Measurements from ENCODE around the gene CFAP298.
"Not testable (repeated sequence)": the region's sequence is repeated elsewhere in the genome, so short reads cannot be mapped to it uniquely, and the experiment has no call there.

The CFAP298 gene

DNA sequence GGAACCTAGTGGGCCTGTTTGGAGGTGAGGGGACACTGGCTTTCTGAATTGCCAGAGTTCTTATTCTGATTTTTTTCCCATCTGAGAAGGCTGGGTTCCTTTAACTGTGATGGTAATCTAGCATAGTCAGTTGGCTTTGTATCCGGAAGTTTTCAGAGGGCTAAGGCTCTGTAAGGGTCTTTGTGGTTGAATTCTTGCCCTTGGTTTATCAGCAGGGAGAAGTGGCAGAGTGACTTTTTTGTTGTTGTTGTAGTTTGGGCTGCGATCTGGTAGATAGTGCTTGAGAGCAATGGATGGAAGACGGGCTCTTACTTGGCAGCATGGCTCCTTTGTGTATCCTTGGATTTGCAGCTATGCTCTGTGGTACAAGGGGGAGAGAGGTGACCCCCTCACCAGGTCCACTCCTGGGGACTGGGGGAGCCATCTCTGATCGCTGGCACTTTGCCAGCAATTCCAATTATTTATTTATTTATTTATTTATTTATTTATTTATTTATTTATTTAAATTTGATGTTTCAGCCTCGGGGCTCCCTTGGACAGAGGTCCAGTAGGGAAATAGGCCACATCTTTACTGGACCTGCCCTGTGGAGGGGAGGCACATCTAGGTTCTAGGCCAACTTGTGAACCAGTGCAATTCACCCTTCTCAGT, 45.3 kb downstream of the CFAP298 start:
- no peak for DNase-seq (ENCODE audit: low spot score)

- no peak for DNase-seq (ENCODE audit: low spot score)
Observed at GRCh38 chr21:32565856-32566465, 46.2 kb downstream of the CFAP298 start.

DNA sequence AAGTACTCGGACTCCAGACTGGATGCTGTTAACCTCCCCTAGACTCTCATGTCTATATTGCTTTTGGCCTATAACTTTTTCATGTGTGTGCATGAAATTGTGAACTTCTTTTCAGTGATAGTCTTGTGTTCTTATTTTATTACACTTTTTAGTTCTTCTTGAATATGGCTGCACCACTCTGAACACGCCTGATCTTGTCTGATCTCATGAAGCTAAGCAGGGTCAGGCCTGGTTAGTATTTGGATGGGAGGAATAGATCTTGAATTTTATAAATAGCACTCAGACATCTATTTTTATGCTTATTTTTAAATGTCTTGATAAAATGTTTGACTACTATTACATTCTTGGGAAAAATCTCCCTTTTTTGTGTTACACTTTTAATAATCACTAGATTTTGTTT, 49.3 kb downstream of the CFAP298 start:
- DNase-seq (ENCODE audit: low spot score), result no peak

DNA sequence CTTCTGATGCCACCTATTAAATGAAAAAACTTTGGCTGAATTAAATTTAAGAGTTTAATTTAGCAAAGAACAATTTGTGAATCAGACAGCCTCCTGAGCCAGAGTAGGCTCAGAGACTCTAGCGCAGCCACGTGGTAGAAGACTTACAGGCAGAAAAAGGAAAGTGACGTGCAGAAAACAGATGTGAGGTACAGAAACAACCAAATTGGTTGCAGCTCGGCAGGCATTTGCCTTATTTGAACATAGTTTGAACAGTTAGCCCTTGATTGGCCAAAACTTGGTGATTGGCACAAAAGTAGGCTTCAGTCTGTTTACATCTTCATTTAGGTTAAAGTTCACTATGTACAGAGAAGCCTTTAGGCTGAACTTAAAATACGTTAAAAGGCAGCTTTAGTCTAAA, 49.8 kb downstream of the CFAP298 start:
- DNase-seq (ENCODE audit: low spot score), result no peak

GRCh38 chr21:32561476-32561875, 50.7 kb downstream of the CFAP298 start:
- not testable (repeated sequence) for DNase-seq (ENCODE audit: low spot score)

GRCh38 chr21:32560896-32561295, 51.3 kb downstream of the CFAP298 start:
- DNase-seq (ENCODE audit: low spot score), result no peak

GRCh38 chr21:32559006-32559610, 53.1 kb downstream of the CFAP298 start:
- DNase-seq (ENCODE audit: low spot score), result no peak

DNA sequence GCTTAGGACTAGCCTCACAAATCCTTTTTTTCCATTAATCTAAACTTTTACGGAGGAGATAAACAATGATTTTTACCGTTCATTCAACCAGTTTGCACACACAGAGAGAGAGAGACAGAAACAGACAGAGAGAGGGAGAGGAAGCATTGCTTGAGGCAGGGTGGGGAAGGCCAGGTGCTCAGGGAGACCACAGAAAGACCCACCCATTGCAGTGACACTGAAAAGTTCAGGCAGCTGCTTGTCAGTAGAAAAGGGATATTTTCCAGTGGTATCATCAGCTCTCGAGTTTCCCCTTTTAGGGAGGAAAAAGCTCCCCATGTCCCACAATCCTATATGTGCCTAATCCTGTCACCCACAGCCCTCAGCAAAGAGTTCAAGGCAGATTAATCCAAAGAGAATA, 54.1 kb downstream of the CFAP298 start:
- no peak for DNase-seq (ENCODE audit: low spot score)

GRCh38 chr21:32554832-32555638, 57.1 kb downstream of the CFAP298 start:
- DNase-seq (ENCODE audit: low spot score), result no peak

GRCh38 chr21:32549886-32550285, 62.3 kb downstream of the CFAP298 start:
- no peak for DNase-seq (ENCODE audit: low spot score)

GRCh38 chr21:32549440-32549839, 62.7 kb downstream of the CFAP298 start:
- no peak for DNase-seq (ENCODE audit: low spot score)

All from CD4-positive, alpha-beta T cell treated with Interleukin-2 at 100 ng/mL for 4 hours (primary cell).